HG03520 (cell line): ENCODE results near the gene DTNB.

Experiments
- ATAC-seq: cut with Tn5 transposase; IDR thresholded peaks from one replicate; pipeline ENCODE4 v1.9.1; 2021; ENCODE audit warnings: mild to moderate bottlenecking, moderate library complexity; ENCODE audit not compliant: unreplicated experiment

Gene DTNB

GRCh38 chr2:25400576-25401216 is 272.7 kb downstream of the DTNB start:
- no peak for ATAC-seq

- ATAC-seq = no peak
Measured at GRCh38 chr2:25400169-25400568, 273.2 kb downstream of the DTNB start.

GRCh38 chr2:25398534-25398933 is 274.8 kb downstream of the DTNB start:
- ATAC-seq = no peak

- no peak for ATAC-seq
Measured at GRCh38 chr2:25397777-25398176, 275.6 kb downstream of the DTNB start.

GRCh38 chr2:25389161-25389560 is 284.2 kb downstream of the DTNB start:
- no peak for ATAC-seq

- no peak for ATAC-seq
Measured at GRCh38 chr2:25388491-25388890, 284.9 kb downstream of the DTNB start.

GRCh38 chr2:25387876-25388449 is 285.4 kb downstream of the DTNB start:
- ATAC-seq = no peak

- no peak for ATAC-seq
Measured at GRCh38 chr2:25386971-25387875, 286.2 kb downstream of the DTNB start.

- ATAC-seq = no peak
Measured at GRCh38 chr2:25385910-25386309, 287.5 kb downstream of the DTNB start.

GRCh38 chr2:25383806-25384205 is 289.6 kb downstream of the DTNB start:
- no peak for ATAC-seq

- no peak for ATAC-seq
Measured at GRCh38 chr2:25381502-25381901, 291.9 kb downstream of the DTNB start.

GRCh38 chr2:25380586-25381375 is 292.6 kb downstream of the DTNB start:
- no peak for ATAC-seq

- no peak for ATAC-seq
Measured at GRCh38 chr2:25380023-25380422, 293.4 kb downstream of the DTNB start.

GRCh38 chr2:25379535-25379934 is 293.8 kb downstream of the DTNB start:
- ATAC-seq = no peak

GRCh38 chr2:25378731-25379490 is 294.5 kb downstream of the DTNB start:
- no peak for ATAC-seq

- no peak for ATAC-seq
Measured at GRCh38 chr2:25377822-25378421, 295.5 kb downstream of the DTNB start.

- peak; percentile 93 for ATAC-seq
Measured at GRCh38 chr2:25376750-25377621, 296.4 kb downstream of the DTNB start.

GRCh38 chr2:25375989-25376545 is 297.3 kb downstream of the DTNB start:
- no peak for ATAC-seq
